ENCODE data around the gene TAS1R1.

DNA sequence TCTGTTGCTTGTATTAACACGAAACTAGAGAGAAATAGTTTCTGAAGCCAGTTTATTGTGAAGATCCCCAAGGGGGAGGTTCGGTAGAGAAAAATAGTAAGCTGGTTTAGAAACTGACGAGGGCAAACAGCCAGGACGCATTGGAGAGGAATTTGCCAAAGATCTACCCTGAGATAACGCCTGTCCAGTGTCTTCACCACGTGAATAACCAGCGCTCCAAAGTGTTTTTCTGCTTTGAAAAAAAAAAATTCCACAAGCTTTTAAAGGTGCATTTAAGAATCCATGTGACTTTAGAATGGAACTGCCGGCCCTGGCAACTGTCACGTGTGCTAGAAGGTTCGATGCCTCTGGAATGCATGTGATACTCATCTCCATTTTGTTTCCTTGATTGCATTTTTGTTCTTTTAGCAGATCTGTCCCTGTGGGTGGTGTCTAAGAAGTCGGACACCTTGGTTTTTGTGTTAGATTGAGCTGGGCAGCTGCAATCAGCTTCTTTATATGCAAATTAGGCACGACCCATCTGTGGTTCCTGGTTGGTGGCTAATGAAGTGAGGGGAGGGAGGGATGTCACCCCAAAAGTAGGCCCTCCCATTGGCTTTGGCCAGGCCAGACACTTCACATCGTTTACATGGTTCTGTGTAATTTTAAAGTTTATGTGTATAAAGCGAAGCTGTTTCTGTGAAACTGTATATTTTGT lies 68.3 kb downstream of the TAS1R1 start:
- TF ChIP-seq EZH2 (IDR thresholded peaks at IDR 0.05; ENCODE audit: insufficient read depth, poor library complexity, severe bottlenecking) (no peak), EZH2phosphoT487 (IDR thresholded peaks at IDR 0.05; ENCODE audit: insufficient read depth, low read depth) (no peak)
